LHCN-M2 (cell line): ENCODE data around the gene FAM107B. TPM values are rescaled to one million over a fixed set of nuclear protein-coding genes. Genes with fewer than 3 reads are reported as not detected.

Experiments used
- DNase-seq: peaks from one replicate; pipeline ENCODE4 v3.0.0-alpha.2; 2012; ENCODE audit warnings: low read depth
- total RNA-seq: library from RNA; depleted of rRNA; stranded (reverse); fragments of >200 nt; gene quantifications from 2 replicates; pipeline ENCODE4 v1.2.3, GENCODE V29; 2014

FAM107B gene
- total RNA-seq, 1 experiment from 2014 or later = 8.6 TPM

DNA sequence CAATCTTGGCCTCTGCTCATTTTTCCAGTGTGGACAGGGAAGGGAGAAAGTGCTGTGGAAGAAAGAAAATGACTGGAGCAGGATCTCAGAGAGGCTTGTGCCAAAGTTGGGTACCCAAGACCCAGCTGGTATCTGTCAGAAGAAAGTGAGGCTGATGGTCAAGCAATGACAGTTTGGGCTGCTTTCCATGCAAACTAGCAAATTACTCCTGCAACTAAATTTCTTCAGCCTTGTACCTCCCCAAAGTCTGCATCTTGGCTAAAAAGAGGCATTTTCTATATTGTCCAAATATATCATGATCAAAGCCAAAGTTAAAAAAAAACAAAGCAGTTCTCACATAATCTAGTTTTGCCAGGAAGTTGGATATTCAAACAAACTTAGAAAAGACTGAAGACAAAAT is 235.5 kb downstream of the FAM107B start:
- no peak for DNase-seq

GRCh38 chr10:14536241-14537213 is 238.2 kb downstream of the FAM107B start:
- DNase-seq = peak; percentile 66

- DNase-seq = no peak
Measured at GRCh38 chr10:14535457-14536130, 239.1 kb downstream of the FAM107B start.

DNA sequence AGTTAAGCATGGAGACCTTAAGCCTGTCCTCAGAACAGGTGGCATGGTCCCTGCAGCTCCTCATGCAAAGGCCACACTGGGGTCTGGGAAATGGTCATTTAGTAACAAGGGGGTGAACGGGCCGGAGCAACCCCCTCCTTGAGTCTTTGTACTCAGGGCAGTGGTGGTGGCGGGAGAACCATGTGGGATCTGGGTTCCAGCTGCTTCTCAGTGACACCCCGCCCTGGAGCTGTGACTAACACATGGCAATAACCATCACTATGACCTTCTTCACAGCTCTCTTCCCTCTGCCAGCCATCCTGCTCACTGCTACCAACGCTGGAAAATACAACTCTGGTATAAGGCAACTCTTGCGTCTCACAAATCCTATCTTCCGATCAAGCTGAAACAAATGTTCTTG is 240.5 kb downstream of the FAM107B start:
- DNase-seq = no peak

- no peak for DNase-seq
Measured at GRCh38 chr10:14533295-14533694, 241.4 kb downstream of the FAM107B start.

DNA sequence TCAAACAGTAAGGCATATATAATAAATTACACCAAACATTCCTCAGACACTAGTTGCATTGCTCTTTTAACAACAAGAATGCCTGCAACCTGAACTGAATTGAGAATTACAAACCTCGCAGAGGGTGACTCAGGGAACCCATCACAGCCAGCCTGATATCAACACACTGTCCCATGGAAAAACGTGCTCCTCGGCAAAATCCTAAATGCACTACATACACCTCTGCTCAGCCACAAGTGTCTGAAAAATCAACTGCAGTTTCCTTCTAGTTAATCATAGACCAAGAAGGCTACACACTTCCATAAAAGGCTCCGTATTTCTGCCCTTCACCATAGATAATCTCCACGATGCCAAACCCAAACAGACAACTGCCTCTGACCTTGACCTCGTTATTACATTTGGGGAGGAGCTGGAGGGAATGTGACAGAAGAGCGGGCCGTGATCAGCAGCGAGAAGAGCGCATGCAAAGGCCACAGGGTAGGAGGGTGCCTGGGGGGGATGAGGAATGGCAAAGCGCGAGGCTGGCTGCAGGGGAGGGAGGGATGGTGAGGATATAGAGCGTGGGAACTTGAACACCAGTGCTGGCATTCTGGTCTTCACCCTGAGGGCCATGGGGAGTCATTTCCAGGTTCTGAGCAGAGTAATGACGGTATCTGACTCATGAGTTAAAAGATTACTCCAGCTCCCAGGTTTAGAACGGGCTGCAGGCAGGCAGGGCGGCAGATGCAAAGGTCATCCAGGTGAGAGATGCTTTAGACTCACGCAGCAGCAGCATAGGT is 242.0 kb downstream of the FAM107B start:
- DNase-seq = no peak

- no peak for DNase-seq
Measured at GRCh38 chr10:14531974-14532373, 242.7 kb downstream of the FAM107B start.

- no peak for DNase-seq
Measured at GRCh38 chr10:14530465-14530864, 244.2 kb downstream of the FAM107B start.

- no peak for DNase-seq
Measured at GRCh38 chr10:14529351-14529750, 245.3 kb downstream of the FAM107B start.

- DNase-seq = no peak
Measured at GRCh38 chr10:14528450-14528849, 246.2 kb downstream of the FAM107B start.

DNA sequence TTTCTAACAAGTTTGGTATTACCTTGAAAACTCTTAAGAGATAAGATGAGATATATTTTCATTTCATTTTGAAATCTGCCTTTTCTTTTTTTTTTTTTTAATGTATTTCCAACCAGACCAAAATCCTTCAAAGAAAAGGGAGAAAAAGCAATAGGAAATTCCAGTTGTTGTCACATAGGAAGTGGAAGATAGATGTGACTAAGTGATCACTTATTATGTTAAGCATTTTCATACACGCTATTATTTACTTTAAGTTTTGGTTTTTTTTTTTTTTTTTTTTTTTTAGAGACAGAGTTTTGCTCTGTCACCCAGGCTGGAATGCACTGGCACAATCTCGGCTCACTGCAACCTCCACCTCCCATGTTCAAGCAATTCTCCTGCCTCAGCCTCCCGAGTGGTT is 246.8 kb downstream of the FAM107B start:
- DNase-seq = no peak

- no peak for DNase-seq
Measured at GRCh38 chr10:14527134-14527844, 247.4 kb downstream of the FAM107B start.

GRCh38 chr10:14526326-14526725 is 248.4 kb downstream of the FAM107B start:
- DNase-seq = no peak

GRCh38 chr10:14524691-14525324 is 249.9 kb downstream of the FAM107B start:
- DNase-seq = no peak

DNA sequence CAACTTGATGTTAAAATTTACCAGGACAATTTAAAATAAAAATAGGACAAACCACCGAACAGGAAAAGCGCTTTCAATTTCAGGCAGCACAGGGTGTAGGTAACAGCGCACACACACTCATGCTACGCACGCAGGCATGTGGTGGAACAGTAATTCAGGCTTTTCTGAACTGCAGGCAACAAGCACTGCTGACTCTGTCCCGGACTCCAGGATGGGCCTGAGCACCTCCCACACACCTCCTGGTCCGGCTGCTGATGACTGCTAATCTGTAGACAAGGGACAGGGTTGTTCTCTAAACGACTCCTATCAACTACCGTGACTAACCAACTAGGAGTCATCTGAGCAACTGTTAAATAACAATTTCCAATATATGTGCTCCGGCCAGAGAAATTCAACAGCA is 251.4 kb downstream of the FAM107B start:
- DNase-seq = no peak

DNA sequence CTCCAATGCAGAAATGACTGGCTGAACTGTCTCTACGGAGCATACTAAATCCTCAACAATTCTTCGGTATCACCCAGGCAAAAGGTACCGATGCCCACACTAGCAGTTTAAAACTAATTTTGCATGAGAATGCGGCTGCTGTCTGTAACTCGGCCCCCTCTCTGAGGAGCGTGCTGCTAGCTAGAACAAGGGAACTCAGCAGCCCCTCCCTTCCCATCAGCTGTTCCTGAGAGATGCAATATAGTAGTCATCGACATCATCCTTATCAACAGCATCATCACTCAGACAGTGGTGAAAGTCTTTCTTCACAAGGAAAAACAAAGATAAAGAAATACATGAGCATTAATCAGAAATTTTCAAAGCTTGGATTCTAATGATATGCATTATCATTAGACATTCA is 254.9 kb downstream of the FAM107B start:
- DNase-seq = no peak

- no peak for DNase-seq
Measured at GRCh38 chr10:14518149-14518548, 256.5 kb downstream of the FAM107B start.

- DNase-seq = no peak
Measured at GRCh38 chr10:14513123-14513522, 261.6 kb downstream of the FAM107B start.

DNA sequence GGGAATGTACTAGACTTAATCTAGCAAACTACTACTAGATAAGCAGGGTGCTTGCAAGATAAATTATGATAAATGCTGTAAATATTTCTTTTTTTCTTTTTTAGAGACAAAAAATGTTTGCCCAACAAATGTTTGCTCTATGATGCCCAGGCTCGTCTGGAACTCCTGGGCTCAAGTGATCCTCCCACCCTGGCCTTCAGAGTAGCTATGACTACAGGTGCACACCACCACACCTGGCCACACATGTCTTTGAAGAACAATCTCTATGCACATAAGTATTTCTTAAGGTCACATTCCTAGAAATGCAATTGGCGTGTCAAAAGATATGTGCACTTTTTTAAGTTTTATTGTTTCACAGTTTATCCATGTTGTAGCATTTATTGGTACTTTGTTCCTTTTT is 264.4 kb downstream of the FAM107B start:
- DNase-seq = no peak

GRCh38 chr10:14508725-14509124 is 266.0 kb downstream of the FAM107B start:
- DNase-seq = no peak

GRCh38 chr10:14507781-14508180 is 266.9 kb downstream of the FAM107B start:
- no peak for DNase-seq
